ENCODE data around the gene TMX3.

Gene TMX3

DNA sequence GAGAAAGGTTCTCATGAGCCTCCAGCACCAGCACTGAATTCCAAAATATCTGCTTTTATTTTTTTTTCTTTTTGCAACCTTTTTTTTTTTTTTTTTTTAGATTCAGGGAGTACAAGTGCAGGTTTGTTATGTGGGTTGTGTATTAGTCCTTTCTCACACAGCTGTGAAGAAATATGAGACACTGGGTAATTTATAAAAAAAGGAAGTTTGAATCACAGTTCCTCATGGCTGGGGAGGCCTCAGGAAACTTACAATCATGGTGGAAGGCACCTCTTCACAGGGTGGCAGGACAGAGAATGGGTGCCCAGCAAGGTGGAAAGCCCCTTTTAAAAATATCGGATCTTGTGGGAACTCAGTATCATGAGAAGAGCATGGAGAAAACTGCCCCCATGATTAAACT is 7.9 kb upstream of the TMX3 start:
- peak overlapping the region in 1 of 10 experiments; percentile 38; a peak in 1 of 20 replicates for H3K4me3 ChIP-seq
- peak overlapping the region in 5 of 11 experiments; percentile 12 to 62 (median 51); a peak in 7 of 22 replicates for H3K27ac ChIP-seq

DNA sequence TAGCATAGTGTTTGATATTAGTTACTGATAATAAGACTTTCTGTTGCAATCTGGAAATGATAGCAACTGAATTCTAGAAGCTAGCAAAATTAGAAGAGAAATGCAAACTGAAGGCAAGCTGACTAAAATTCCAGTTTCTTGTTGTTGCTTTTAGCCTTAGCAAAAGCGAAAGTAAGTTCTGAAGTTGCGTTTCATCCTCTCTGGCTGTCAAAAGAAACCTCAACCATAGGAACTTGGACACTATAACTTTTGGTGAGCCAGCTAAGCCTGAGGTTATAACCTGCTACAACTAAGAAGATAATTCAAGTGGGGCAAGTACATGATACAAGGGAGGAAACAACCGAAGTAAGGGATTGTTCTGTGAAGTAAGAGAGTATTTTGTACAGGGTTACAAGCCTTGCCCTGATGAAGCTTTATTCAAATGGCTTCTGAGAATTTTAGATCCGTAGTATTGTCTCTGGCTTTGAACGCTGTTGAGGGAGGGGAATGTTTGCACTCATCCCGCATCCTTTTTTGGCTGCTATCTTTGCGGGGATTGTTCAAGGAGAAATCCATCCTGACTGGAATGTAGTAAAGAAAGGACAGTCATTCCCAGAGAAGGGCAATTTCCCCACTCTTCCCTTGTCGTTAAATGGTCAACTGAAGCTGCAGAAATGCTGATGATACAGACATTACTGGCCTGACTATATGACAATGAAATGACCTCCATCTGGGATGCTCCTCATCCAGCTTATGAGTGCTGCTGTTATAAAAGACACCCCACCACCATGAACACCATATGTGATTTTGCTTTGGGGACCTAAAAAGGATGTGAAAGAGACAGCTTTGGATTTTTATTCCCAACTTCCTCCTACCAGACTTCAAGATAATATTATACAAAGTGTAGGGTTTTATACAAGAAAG is 7.0 kb upstream of the TMX3 start:
- peak overlapping the region; percentile 52 to 92 (median 70) for H3K4me2 ChIP-seq
- H3K9ac ChIP-seq = peak overlapping the region in 7 of 11 experiments; percentile 4 to 44 (median 33); a peak in 8 of 22 replicates

More for the DNA sequence above, 7.9 kb upstream of the TMX3 start:
- peaks cover 12 to 20% (median 18%) of the 10 kb centered on the region in 11 experiments; a peak in 19 of 22 replicates for H3K9me3 ChIP-seq (replicated peaks in 1 of 11)
- peaks cover 0 to 5% (median 0%) of the 10 kb centered on the region in 11 experiments; a peak in 2 of 22 replicates for H3K36me3 ChIP-seq
- TF ChIP-seq Cebpa-rat (IDR thresholded peaks at IDR 0.05) = no peak
- H3K4me1 ChIP-seq = peaks cover 7 to 49% (median 23%) of the 10 kb centered on the region in 10 experiments
- H3K4me2 ChIP-seq = peak overlapping the region in 8 of 11 experiments; percentile 35 to 92 (median 72); a peak in 11 of 22 replicates
- H3K9ac ChIP-seq = no peak overlapping the region
- no peaks in the 10 kb centered on the region for H3K27me3 ChIP-seq
- H4K20me1 ChIP-seq = no peaks in the 10 kb centered on the region

DNA sequence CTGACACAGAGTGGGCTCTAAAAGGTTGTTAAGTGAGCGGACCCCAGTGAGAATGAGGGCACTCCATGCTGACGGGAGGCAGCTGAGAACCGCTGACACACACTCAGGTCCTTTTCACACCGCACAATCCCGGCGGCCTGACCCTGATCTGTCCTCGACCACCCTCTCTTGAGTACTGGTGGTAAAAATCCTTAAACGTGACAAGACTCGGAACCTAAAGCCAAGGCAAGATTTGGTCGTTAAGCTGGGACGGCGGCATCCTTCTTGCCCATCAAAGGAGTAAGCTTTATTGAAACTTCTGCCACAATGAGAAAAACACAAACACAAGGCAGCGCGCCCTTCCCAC is 569 bp downstream of the TMX3 start:
- H3K4me2 ChIP-seq = peak overlapping the region; percentile 84 to 96 (median 90)
- peaks cover 35 to 41% (median 37%) of the 10 kb centered on the region in 11 experiments for H3K36me3 ChIP-seq
- H3K27me3 ChIP-seq = no peaks in the 10 kb centered on the region
- H4K20me1 ChIP-seq = peaks cover 0 to 42% (median 30%) of the 10 kb centered on the region in 11 experiments; a peak in 19 of 22 replicates
- H3K9me3 ChIP-seq (replicated peaks in 1 of 11) = peaks cover 0 to 2% (median 0%) of the 10 kb centered on the region in 11 experiments; a peak in 1 of 22 replicates
- H3K4me3 ChIP-seq = peak overlapping the region; percentile 94 to 100 (median 97)
- H3K9ac ChIP-seq = peak overlapping the region; percentile 91 to 96 (median 94)
- peak overlapping the region; percentile 82 to 95 (median 90) for H3K27ac ChIP-seq
- TF ChIP-seq Cebpa-rat (IDR thresholded peaks at IDR 0.05) = no peak
- peaks cover 22 to 35% (median 29%) of the 10 kb centered on the region in 10 experiments for H3K4me1 ChIP-seq

More for the DNA sequence above, 7.0 kb upstream of the TMX3 start:
- Histone ChIP-seq H3K27ac (peak overlapping the region in 8 of 11 experiments; percentile 14 to 62 (median 26); a peak in 13 of 22 replicates), H3K4me1 (peaks cover 7 to 44% (median 23%) of the 10 kb centered on the region in 10 experiments), H3K27me3 (no peaks in the 10 kb centered on the region), H3K9me3 (replicated peaks in 1 of 11) (peaks cover 12 to 20% (median 18%) of the 10 kb centered on the region in 11 experiments; a peak in 19 of 22 replicates), H4K20me1 (no peaks in the 10 kb centered on the region), H3K36me3 (peaks cover 0 to 5% (median 0%) of the 10 kb centered on the region in 11 experiments; a peak in 2 of 22 replicates), H3K4me3 (peak overlapping the region in 5 of 10 experiments; percentile 31 to 40 (median 35); a peak in 7 of 20 replicates)
- TF ChIP-seq Cebpa-rat (IDR thresholded peaks at IDR 0.05) = no peak

DNA sequence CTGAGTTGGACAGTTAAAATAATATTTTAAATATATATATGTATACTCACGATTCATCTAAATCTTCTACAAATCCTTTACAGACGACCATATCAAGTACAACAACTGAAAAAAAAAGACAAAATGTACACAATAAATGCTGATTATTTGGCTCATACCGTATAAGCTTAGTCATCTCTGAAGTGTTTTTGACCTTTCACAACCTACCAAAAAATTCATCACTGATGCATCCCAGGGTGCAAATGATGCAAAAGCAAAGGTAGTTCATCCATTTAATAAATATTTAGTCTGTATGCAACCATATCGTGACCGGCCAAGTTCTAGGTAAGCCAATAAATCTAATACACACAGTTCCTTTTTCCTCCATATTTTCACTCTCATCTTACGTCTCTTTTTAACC is 1.1 kb downstream of the TMX3 start:
- Histone ChIP-seq H3K4me3 (peak overlapping the region; percentile 94 to 100 (median 97)), H3K27me3 (no peaks in the 10 kb centered on the region), H3K27ac (peak overlapping the region in 10 of 11 experiments; percentile 88 to 95 (median 90); a peak in 19 of 22 replicates), H3K9me3 (replicated peaks in 1 of 11) (no peaks in the 10 kb centered on the region), H3K36me3 (peaks cover 40 to 46% (median 42%) of the 10 kb centered on the region in 11 experiments), H3K4me1 (peaks cover 22 to 35% (median 29%) of the 10 kb centered on the region in 10 experiments), H4K20me1 (peaks cover 0 to 48% (median 33%) of the 10 kb centered on the region in 11 experiments; a peak in 20 of 22 replicates), H3K9ac (peak overlapping the region; percentile 91 to 96 (median 94)), H3K4me2 (peak overlapping the region; percentile 84 to 96 (median 90))
- TF ChIP-seq Cebpa-rat (IDR thresholded peaks at IDR 0.05) = no peak

DNA sequence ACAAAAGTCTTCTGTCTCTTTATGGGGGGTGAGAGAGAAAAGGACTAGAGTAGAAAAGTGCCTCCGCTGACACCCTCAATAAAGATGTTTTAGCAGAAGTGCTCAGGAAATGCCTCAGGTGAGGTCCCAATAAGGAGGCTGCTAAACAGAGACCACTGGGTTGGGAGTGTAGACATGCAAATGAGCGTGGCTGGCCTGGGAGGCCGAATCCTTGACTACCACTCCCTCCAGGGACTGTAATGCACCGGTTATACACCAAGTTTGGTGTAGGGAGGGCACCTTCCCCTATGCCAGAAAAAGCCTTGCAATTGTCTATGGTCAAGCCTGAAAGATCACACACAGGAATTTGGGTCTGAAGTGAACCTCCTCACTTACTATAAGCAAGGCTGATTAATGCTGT is 1.8 kb downstream of the TMX3 start:
- peak overlapping the region; percentile 84 to 96 (median 90) for H3K4me2 ChIP-seq
- peaks cover 47 to 53% (median 49%) of the 10 kb centered on the region in 11 experiments for H3K36me3 ChIP-seq
- no peak for TF ChIP-seq Cebpa-rat (IDR thresholded peaks at IDR 0.05)
- no peaks in the 10 kb centered on the region for H3K9me3 ChIP-seq (replicated peaks in 1 of 11)
- H3K27me3 ChIP-seq = no peaks in the 10 kb centered on the region
- peak overlapping the region in 1 of 11 experiments; percentile 26; a peak in 1 of 22 replicates for H3K27ac ChIP-seq
- H4K20me1 ChIP-seq = peaks cover 0 to 54% (median 39%) of the 10 kb centered on the region in 11 experiments; a peak in 20 of 22 replicates
- H3K9ac ChIP-seq = peak overlapping the region in 4 of 11 experiments; percentile 27 to 94 (median 62); a peak in 6 of 22 replicates
- H3K4me1 ChIP-seq = peaks cover 22 to 35% (median 29%) of the 10 kb centered on the region in 10 experiments
- peak overlapping the region in 9 of 10 experiments; percentile 94 to 100 (median 97); a peak in 17 of 20 replicates for H3K4me3 ChIP-seq

DNA sequence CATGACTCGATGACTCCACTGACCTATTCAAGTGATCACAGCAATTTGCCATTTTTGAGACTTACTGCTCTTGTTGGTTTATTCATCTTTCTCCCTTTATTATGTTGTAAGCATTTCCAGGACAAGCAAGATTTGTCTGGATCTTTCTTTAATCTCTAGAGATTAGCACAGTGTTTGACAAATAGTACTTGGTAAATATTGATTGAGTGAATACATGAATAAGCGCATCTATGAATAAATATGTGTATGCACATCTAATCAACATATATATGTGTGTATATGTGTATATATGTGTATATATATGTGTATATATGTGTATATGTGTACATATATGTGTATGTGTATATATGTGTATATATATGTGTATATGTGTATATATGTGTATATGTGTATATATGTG is 7.3 kb downstream of the TMX3 start:
- H3K27me3 ChIP-seq = no peaks in the 10 kb centered on the region

DNA sequence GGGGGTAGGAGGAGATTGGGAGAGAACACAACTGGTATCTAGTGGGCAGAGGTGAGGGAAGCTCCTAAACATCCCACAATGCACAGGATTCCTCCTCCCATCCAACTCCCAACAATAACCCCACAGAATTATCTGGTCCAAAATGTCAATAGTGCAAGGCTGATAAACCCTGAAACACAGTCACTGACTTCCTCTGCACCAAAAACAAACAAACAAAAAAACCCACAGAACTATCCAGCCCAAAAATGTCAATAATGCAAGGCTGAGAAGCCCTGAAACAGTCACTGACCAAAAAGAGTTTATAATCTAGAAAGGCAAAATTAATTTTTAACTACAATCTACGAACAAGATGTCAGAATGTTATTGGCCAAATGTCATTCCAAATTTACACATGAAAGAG is 9.8 kb downstream of the TMX3 start:
- Histone ChIP-seq H3K27ac (no peak overlapping the region), H3K4me3 (no peak overlapping the region), H3K9ac (no peak overlapping the region), H3K36me3 (peaks cover 67 to 99% (median 90%) of the 10 kb centered on the region in 11 experiments), H4K20me1 (peaks cover 14 to 86% (median 43%) of the 10 kb centered on the region in 11 experiments; a peak in 19 of 22 replicates), H3K4me2 (no peak overlapping the region), H3K9me3 (replicated peaks in 1 of 11) (no peaks in the 10 kb centered on the region), H3K27me3 (no peaks in the 10 kb centered on the region), H3K4me1 (no peaks in the 10 kb centered on the region)
- TF ChIP-seq Cebpa-rat (IDR thresholded peaks at IDR 0.05) = no peak

More for the DNA sequence above, 7.3 kb downstream of the TMX3 start:
- no peak overlapping the region for H3K9ac ChIP-seq
- H3K27ac ChIP-seq = no peak overlapping the region
- peaks cover 2 to 12% (median 8%) of the 10 kb centered on the region in 10 experiments for H3K4me1 ChIP-seq
- no peak overlapping the region for H3K4me2 ChIP-seq
- no peaks in the 10 kb centered on the region for H3K9me3 ChIP-seq (replicated peaks in 1 of 11)
- peaks cover 87 to 99% (median 94%) of the 10 kb centered on the region in 11 experiments for H3K36me3 ChIP-seq
- no peak for TF ChIP-seq Cebpa-rat (IDR thresholded peaks at IDR 0.05)
- H4K20me1 ChIP-seq = peaks cover 6 to 85% (median 49%) of the 10 kb centered on the region in 11 experiments; a peak in 21 of 22 replicates
- H3K4me3 ChIP-seq = no peak overlapping the region

DNA sequence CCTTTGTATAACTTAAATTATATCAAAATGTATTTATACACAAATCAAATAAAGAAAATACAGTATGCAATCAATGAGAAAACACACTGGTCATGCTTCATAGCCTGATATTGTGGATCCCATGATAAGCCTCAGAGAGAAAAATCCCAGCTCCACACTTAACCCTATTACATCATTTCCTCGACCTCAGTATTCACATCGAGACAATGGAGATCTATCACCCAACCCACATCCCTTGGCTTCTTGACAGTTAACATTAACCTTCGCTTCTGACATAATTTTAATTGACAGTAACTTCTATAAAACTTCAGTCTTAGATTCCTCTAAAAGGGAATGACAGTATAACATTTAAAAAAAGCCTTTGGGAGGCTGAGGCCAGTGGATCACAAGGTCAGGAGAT is 11.6 kb downstream of the TMX3 start:
- TF ChIP-seq Cebpa-rat (IDR thresholded peaks at IDR 0.05) = no peak
- Histone ChIP-seq H3K27me3 (no peaks in the 10 kb centered on the region), H3K9me3 (replicated peaks in 1 of 11) (no peaks in the 10 kb centered on the region; a peak in 1 of 22 replicates), H3K4me2 (no peak overlapping the region), H3K4me3 (no peak overlapping the region), H4K20me1 (peaks cover 14 to 69% (median 30%) of the 10 kb centered on the region in 11 experiments; a peak in 19 of 22 replicates), H3K27ac (no peak overlapping the region), H3K9ac (no peak overlapping the region), H3K36me3 (peaks cover 65 to 99% (median 90%) of the 10 kb centered on the region in 11 experiments), H3K4me1 (no peaks in the 10 kb centered on the region)
